ENCODE results near the gene ABR.

ABR gene

GRCh38 chr17:1011138-1011537 lies 168.6 kb downstream of the ABR start:
- DNase-seq (ENCODE audit: low read depth in 4 of 4, low spot score in 1 of 4): no peak

GRCh38 chr17:1010586-1010985 lies 169.2 kb downstream of the ABR start:
- no peak for DNase-seq (ENCODE audit: low read depth in 4 of 4, low spot score in 1 of 4)

- DNase-seq (ENCODE audit: low read depth in 4 of 4, low spot score in 1 of 4): no peak
Observed at GRCh38 chr17:1010086-1010450, 169.7 kb downstream of the ABR start.

- DNase-seq (ENCODE audit: low read depth in 4 of 4, low spot score in 1 of 4): no peak
Observed at GRCh38 chr17:1009229-1010085, 170.3 kb downstream of the ABR start.

GRCh38 chr17:1008008-1008761 lies 171.6 kb downstream of the ABR start:
- no peak for DNase-seq (ENCODE audit: low read depth in 4 of 4, low spot score in 1 of 4)

DNA sequence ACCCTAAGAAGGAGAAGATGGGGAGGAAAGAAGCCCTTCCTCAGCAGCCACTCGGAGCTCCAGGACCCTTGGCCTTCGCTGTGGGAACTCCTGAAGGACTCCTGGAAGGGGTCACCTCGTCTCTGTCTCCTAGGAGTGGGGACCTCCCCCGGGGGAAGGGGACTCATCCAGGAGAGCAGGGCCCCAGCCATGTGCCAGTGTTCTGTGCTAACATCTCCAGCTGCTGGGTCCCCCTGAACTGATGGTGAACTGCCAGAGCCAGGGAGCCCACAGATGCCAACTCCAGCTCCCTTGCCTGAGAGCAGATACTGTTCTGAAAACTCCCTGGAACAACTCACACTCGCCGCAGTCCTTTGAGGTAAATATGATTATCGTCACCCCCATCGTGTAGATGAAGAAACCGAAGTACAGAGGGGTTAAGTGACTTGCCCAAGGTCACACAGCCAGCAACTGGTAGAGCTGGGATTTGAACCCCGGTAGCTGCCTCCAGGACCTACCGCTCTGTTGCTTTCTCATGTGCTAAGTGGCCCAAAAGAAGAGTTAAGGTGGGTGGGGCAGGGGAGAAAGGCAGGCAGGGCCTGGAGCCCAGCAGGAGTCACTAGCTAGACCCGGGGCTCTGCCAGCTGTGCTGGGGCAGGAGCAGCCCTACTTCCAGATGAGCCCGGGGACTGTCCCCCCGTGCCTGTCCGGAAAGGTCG lies 172.3 kb downstream of the ABR start:
- no peak for DNase-seq (ENCODE audit: low read depth in 4 of 4, low spot score in 1 of 4)

- DNase-seq (ENCODE audit: low read depth in 4 of 4, low spot score in 1 of 4): no peak
Observed at GRCh38 chr17:1006054-1006453, 173.7 kb downstream of the ABR start.

GRCh38 chr17:1005361-1005946 lies 174.3 kb downstream of the ABR start:
- DNase-seq (ENCODE audit: low read depth in 4 of 4, low spot score in 1 of 4): no peak

DNA sequence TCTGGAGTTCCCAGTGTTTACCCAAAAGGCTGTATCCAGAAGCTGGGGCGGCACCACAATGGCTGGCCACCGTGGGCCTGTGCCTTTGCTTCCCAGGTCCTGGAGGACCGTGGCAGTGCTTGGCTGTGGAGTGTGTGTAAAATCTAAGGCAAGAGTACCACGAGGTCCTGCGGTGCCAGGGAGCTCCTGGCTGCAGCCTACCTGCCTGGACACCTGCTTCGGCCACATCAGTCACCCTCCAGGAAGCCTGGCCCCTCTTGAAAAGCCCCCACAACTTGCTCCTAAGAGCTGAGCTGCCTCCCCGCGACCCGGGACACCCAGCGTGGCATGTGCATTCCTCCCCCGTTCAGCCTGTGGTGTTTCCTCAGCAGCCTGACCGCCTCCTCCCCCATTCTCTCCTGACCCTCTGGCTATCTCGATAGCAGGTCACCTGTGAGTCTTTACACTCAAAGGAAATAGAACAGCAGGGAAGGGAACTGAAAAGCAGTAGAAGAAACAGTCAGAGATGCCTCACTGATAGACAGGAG lies 174.9 kb downstream of the ABR start:
- no peak for DNase-seq (ENCODE audit: low read depth in 4 of 4, low spot score in 1 of 4)

- DNase-seq (ENCODE audit: low read depth in 4 of 4, low spot score in 1 of 4): no peak
Observed at GRCh38 chr17:1003972-1004768, 175.6 kb downstream of the ABR start.

DNA sequence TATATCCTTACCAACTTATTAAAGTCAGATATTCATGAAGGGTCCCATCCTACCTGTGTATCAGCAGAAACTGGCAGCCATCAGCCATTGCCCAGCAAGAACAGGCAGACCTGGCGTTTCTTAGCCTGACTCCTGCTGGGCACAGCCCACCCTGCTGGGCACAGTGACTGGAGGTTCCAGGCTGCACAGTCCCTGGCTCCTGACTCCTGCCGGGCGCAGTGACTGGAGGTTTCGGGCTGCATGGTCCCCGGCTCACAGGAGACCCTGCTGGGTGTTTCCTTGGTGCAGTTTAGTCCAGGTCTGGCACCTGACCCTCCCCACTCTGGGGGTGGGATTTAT lies 176.2 kb downstream of the ABR start:
- no peak for DNase-seq (ENCODE audit: low read depth in 4 of 4, low spot score in 1 of 4)

DNA sequence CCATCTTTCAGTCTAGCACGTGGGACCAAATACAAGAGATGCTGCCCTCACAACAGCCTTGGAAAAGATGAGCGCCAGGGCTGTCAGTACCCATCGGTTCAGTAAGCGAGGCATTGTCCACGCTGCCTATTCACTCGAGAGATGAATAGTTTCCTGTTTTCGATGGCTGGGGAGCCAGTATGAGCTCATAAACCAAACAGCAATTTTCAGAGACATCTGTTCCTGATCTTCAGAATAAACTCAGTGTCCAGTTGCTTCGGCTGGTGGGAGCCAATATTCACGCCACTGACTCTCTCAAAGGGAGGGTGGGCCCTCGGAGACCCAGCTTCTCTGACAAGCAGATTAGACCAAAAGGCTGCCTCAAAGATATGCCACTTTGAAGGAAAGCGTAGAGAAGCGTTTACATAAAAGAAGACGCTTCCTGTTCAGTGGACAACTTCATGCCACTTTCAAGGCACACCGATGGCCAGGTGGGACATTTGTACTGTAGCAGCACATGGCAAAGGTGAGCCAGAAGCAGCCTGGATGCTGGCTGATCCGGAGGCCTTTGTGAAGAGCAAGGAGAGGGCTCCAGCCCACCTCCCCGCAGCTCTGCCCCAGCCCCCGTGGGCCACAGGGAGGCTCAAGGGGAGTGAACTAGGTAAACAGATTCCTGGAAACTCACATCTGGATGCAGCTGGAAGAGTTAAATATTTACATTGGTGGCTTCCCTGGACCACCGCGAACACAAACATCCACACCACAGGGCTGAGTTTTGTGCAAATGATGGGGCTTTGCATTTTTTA lies 176.8 kb downstream of the ABR start:
- no peak for DNase-seq (ENCODE audit: low read depth in 4 of 4, low spot score in 1 of 4)

DNA sequence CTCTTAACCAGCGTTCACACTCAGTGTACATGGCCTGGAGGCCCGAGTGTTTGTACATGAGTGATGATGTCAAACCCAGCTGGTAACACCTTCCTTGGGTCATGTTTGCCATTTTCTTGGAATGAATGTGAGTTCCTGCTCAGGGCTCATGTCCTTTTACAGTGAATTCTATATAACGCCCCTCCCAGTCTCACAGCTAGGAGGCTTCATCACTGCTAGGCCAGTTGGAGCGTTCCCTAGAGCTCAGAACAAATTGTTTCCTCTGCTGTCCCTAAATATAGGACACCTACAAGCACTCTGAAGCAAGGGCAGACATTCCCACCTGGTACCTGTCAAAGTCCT lies 177.4 kb downstream of the ABR start:
- DNase-seq (ENCODE audit: low read depth in 4 of 4, low spot score in 1 of 4): no peak

- no peak for DNase-seq (ENCODE audit: low read depth in 4 of 4, low spot score in 1 of 4)
Observed at GRCh38 chr17:1001640-1002411, 178.0 kb downstream of the ABR start.

DNA sequence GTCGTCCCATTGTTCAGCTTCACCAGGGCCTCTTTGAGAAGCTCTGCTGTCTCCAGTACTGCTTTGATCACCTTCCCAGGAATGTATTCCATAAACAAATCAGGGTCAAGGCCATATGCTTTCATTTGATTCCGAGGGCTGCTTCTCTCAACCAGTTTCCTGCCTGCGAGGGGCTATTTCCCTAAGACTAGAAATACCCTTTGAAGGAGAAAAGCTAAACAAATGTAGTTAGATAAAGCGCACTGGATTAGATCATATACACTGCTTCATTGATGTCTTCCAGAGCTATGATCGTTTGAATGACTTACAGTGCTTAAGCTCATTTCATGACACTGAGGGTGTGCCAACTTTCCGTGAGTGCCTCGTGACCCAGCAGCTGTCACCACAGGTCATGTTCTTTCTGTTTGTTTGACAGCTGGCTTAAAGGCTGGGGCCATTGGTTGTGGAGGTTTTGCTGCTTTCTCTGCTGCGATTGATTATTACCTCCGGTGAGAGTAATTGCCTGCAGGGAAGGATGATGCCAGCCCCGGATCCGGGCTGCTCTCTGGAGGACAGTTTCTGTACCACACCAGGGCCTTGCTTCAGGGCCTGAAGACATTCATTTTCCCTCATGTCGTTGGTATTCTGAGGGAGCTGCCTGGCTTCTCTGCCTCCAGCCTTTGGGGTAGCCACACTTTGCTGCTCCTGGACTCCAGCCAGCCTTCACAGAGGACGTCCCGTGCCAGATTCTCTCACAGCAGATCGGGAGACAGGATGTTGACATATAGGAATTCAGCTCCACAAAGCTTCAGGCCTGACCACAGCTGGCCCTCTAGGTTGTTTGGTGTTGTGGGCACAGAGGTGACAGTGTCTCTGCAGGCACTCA lies 179.0 kb downstream of the ABR start:
- DNase-seq (ENCODE audit: low read depth in 4 of 4, low spot score in 1 of 4): no peak

DNA sequence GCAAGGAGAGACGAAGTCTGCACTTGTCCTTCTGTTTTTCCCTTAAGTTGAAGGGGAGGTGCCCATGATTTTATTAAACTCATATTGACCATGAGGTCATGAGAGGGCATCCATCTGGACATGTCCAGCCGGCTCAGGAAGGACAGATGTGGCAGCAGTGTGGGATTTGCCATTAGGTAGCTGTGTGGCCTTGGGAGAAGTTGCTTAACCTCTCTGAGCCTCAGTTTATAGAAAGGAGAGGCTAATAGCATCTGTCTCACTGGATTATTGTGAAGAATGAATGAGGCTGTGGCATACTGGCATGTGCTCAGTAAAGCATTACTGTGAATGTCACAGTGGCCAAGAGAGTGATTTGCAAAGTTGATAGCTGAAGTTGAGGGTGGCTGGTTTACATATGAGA lies 181.7 kb downstream of the ABR start:
- no peak for DNase-seq (ENCODE audit: low read depth in 4 of 4, low spot score in 1 of 4)

DNA sequence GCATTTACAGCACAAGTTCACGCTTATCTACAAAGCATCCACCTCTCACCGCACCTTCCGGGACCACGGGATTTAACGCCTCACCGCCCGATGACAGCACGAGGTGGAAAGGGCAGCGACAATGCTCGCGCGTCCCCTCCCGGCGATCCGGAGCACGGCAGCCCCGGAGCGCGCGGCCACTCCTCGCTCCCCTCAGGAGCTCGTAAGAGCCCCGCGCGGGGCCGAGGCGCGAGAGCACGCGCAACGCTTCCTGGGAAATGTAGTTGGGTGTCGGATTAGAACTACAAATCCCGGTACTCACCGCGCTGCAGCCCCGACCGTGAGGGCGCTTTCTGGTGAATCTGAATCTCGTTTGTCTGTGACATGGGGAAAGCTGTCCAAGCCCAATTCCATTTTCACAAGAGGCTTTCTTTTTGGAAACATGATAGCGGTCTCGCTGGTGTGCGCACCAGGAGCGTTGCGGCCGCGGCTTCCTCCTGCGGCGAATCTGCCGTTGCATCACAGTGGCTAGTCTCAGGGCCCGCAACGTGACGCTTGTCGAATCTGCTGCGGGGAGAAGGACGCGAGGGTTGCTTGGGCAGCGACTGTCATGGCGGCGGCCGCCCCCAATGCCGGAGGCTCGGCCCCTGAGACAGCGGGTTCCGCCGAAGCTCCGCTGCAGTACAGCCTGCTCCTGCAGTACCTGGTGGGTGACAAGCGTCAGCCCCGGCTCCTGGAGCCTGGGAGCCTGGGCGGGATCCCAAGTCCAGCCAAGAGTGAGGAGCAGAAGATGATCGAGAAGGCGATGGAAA lies 183.0 kb downstream of the ABR start, which contains the start of gene TIMM22:
Gene TIMM22, plus strand, starts transcription at position 576 of the 791 bp plus-strand sequence. Its CDS starts 14 bp downstream, at position 590.
- DNase-seq (ENCODE audit: low read depth in 4 of 4, low spot score in 1 of 4): peak; percentile 78 to 86 (median 83)

Measured in stimulated activated CD4-positive, alpha-beta T cell treated with anti-CD3 and anti-CD28 coated beads, Interleukin-1b, Interleukin-23, amount 100 ng/mL, for 24 hours (primary cell).